Prostate gland (tissue), 2 donors: Measurements from ENCODE around the gene PTPRM. TPM values are rescaled to one million over a fixed set of nuclear protein-coding genes. Genes with fewer than 3 reads are reported as not detected.

ENCODE experiments used
- DNase-seq: peaks from one replicate; pipeline ENCODE4 v3.0.0-alpha.2; 2019; ENCODE audit warnings: low spot score
- H3K27ac ChIP-seq, 2 donors: fragments of 200-600 bp; sonication (generic); 2 replicates each; pipeline ENCODE4 v1.5.1; 2017 to 2019
- H3K27me3 ChIP-seq: fragments of 200-600 bp; sonication (generic); replicated peaks from 2 replicates; pipeline ENCODE4 v1.5.1; 2019; ENCODE audit not compliant: insufficient read depth
- H3K36me3 ChIP-seq, 2 donors: fragments of 200-600 bp; sonication (generic); 1 replicate in 1 of 2; 2 replicates in 1 of 2; pipeline versions ENCODE4 v1.5.1 to v1.8.1; 2017 to 2019
- H3K4me1 ChIP-seq: fragments of 200-600 bp; sonication (generic); replicated peaks from 2 replicates; pipeline ENCODE4 v1.5.1; 2019
- H3K4me3 ChIP-seq, 2 donors: fragments of 200-600 bp; sonication (generic); 2 replicates each; pipeline ENCODE4 v1.5.1; 2017 to 2019
- H3K9me3 ChIP-seq: fragments of 200-600 bp; sonication (generic); 2 replicates; pipeline ENCODE4 v1.5.1; 2017
- CTCF ChIP-seq, 4 experiments: fragments of 200-600 bp in 2 of 4; fragments of 450-650 bp in 2 of 4; sonication (generic) in 2 of 4; IDR thresholded peaks; 1 replicate in 3 of 4; 2 replicates in 1 of 4; pipeline ENCODE4 v1.5.1; 2016 to 2019; ENCODE audit warnings: antibody characterized with exemption in 4 of 4, mild to moderate bottlenecking in 2 of 4, moderate library complexity in 2 of 4
- POLR2A ChIP-seq: fragments of 450-650 bp; IDR thresholded peaks from one replicate; pipeline ENCODE4 v1.6.1; 2016; ENCODE audit warnings: antibody characterized with exemption, mild to moderate bottlenecking
- POLR2AphosphoS5 ChIP-seq: sonication (generic); formaldehyde crosslinking; IDR thresholded peaks from one replicate; pipeline ENCODE4 v1.6.1; 2017; ENCODE audit warnings: antibody characterized with exemption
- WGBS: methylation state at CpG from one replicate; pipeline ENCODE4 v1.1.5; 2018; 5-methylcytosine and 5-hydroxymethylcytosine counted together
- intact Hi-C: fragments of 100-400 bp; cut with DNase I; formaldehyde crosslinking; loops from one replicate; pipeline ENCODE4 v1.14.2; 2022
- total RNA-seq, 2 donors: library from RNA; depleted of rRNA; stranded (reverse); fragments of >200 nt; gene quantifications; one replicate each; pipeline ENCODE4 v1.1.0, GENCODE V29; 2016

The PTPRM gene
- total RNA-seq, 2 donors from 2014 or later: 32.9 to 92.6 TPM

- Histone ChIP-seq H3K27ac (no peak overlapping the region), H3K27me3 (no peaks in the 10 kb centered on the region), H3K4me3 (no peak overlapping the region), H3K36me3 (no peaks in the 10 kb centered on the region), H3K9me3 (no peaks in the 10 kb centered on the region), H3K4me1 (no peaks in the 10 kb centered on the region)
- TF ChIP-seq CTCF (IDR thresholded peaks at IDR 0.05) (no peak), POLR2AphosphoS5 (no peak), POLR2A (no peak)
- no peak for DNase-seq
- intact Hi-C loops: no loop called here
- WGBS: 88% methylated on average over 17 of the region's 17 CpGs
Observed at GRCh38 chr18:8348051-8348720, 781.1 kb downstream of the PTPRM start.

- no peak overlapping the region for H3K4me3 ChIP-seq
- H3K36me3 ChIP-seq: no peaks in the 10 kb centered on the region
- no peaks in the 10 kb centered on the region for H3K9me3 ChIP-seq
- intact Hi-C loops: no loop called here
- no peaks in the 10 kb centered on the region for H3K27me3 ChIP-seq
- no peaks in the 10 kb centered on the region for H3K4me1 ChIP-seq
- no peak for DNase-seq
- WGBS: 96% methylated on average over 3 of the region's 3 CpGs
- H3K27ac ChIP-seq: no peak overlapping the region
- TF ChIP-seq CTCF (IDR thresholded peaks at IDR 0.05) (no peak), POLR2A (no peak), POLR2AphosphoS5 (no peak)
Observed at GRCh38 chr18:8349608-8350323, 782.6 kb downstream of the PTPRM start.

GRCh38 chr18:8350628-8351027 is 783.5 kb downstream of the PTPRM start:
- no peaks in the 10 kb centered on the region for H3K36me3 ChIP-seq
- H3K9me3 ChIP-seq: no peaks in the 10 kb centered on the region
- no peak overlapping the region for H3K27ac ChIP-seq
- no peaks in the 10 kb centered on the region for H3K4me1 ChIP-seq
- DNase-seq: no peak
- 75% methylated on average over 5 of the region's 5 CpGs for WGBS
- TF ChIP-seq POLR2A (no peak), CTCF (IDR thresholded peaks at IDR 0.05) (no peak), POLR2AphosphoS5 (no peak)
- H3K4me3 ChIP-seq: no peak overlapping the region
- H3K27me3 ChIP-seq: no peaks in the 10 kb centered on the region
- intact Hi-C loops: no loop called here

- H3K36me3 ChIP-seq: no peaks in the 10 kb centered on the region
- no peak overlapping the region for H3K27ac ChIP-seq
- DNase-seq: no peak
- 93% methylated on average over 3 of the region's 3 CpGs for WGBS
- intact Hi-C loops: no loop called here
- H3K9me3 ChIP-seq: no peaks in the 10 kb centered on the region
- H3K27me3 ChIP-seq: no peaks in the 10 kb centered on the region
- no peak overlapping the region for H3K4me3 ChIP-seq
- no peak for TF ChIP-seq POLR2A
- no peak for TF ChIP-seq CTCF (IDR thresholded peaks at IDR 0.05)
- H3K4me1 ChIP-seq: no peaks in the 10 kb centered on the region
Observed at GRCh38 chr18:8351161-8351560, 784.0 kb downstream of the PTPRM start.

GRCh38 chr18:8354304-8354703 is 787.2 kb downstream of the PTPRM start:
- WGBS: 89% methylated on average over 5 of the region's 5 CpGs
- Histone ChIP-seq H3K9me3 (no peaks in the 10 kb centered on the region), H3K27me3 (no peaks in the 10 kb centered on the region), H3K36me3 (no peaks in the 10 kb centered on the region), H3K4me3 (no peak overlapping the region), H3K27ac (no peak overlapping the region), H3K4me1 (no peaks in the 10 kb centered on the region)
- DNase-seq: no peak
- no peak for TF ChIP-seq POLR2A
- TF ChIP-seq POLR2AphosphoS5: no peak
- TF ChIP-seq CTCF (IDR thresholded peaks at IDR 0.05): no peak
- intact Hi-C loops: no loop called here
